Endothelial cell of umbilical vein (primary cell): ENCODE data around the gene IL16. TPM values are rescaled to one million over a fixed set of nuclear protein-coding genes. Genes with fewer than 3 reads are reported as not detected.
A peak's percentile ranks its signal among the peaks of the same experiment; 100 is the strongest.

Experiments used
- BruUV-seq: library from RNA; stranded (reverse); fragments of 400-500 nt; replicated peaks from 2 replicates; lab custom pipeline; 2021; lab: Mats Ljungman, UMichigan
- CTCF ChIA-PET: fragments of 300-600, 350-600 bp; sonication (Branson Sonifier 250); formaldehyde crosslinking; loops from one replicate; lab custom pipeline; 2021; ENCODE audit warnings: antibody characterized with exemption, inconsistent platforms; lab: Charles Lee
- POLR2A ChIA-PET: fragments of 300-600, 350-600 bp; sonication (Branson Sonifier 250); formaldehyde crosslinking; loops from one replicate; lab custom pipeline; 2021; ENCODE audit warnings: antibody characterized with exemption, inconsistent platforms; lab: Charles Lee
- DNase-seq: peaks from one replicate; pipeline ENCODE4 v3.0.0-alpha.2; 2011; ENCODE audit warnings: low read depth, low spot score
- FAIRE-seq: peaks from 2 replicates; lab custom pipeline; 2011; peaks lifted over from hg19 to GRCh38; lab: Jason Lieb, UNC
- H2AFZ ChIP-seq: 2 replicates; pipeline ENCODE4 v1.6.0; 2012; ENCODE audit warnings: low read depth, low read length, control low read depth, inconsistent platforms
- H3K27ac ChIP-seq: 2 replicates; pipeline ENCODE4 v1.5.1; 2011; ENCODE audit warnings: low read depth, mild to moderate bottlenecking, control low read depth, low read length, moderate library complexity; ENCODE audit not compliant: insufficient read depth
- H3K27me3 ChIP-seq, 2 experiments: 2 replicates each; pipeline versions ENCODE4 v1.6.0 to v1.6.1; 2011; ENCODE audit warnings: low read length in 2 of 2, mixed read lengths in 1 of 2; ENCODE audit not compliant: control insufficient read depth in 2 of 2, insufficient read depth in 2 of 2
- H3K36me3 ChIP-seq, 2 experiments: 2 replicates in 1 of 2; 3 replicates in 1 of 2; pipeline ENCODE4 v1.5.1; 2011; ENCODE audit warnings: low read length in 2 of 2, mild to moderate bottlenecking in 1 of 2, moderate library complexity in 1 of 2; ENCODE audit not compliant: control insufficient read depth in 2 of 2, insufficient read depth in 2 of 2; ENCODE audit errors: extremely low read depth in 1 of 2
- H3K4me1 ChIP-seq: 3 replicates; pipeline ENCODE4 v1.5.1; 2011; ENCODE audit warnings: mild to moderate bottlenecking, low read length; ENCODE audit not compliant: control insufficient read depth, insufficient read depth; ENCODE audit errors: extremely low read depth
- H3K4me2 ChIP-seq: 2 replicates; pipeline ENCODE4 v1.6.1; 2011; ENCODE audit warnings: low read length, control low read depth, mixed read lengths; ENCODE audit not compliant: insufficient read depth
- H3K4me3 ChIP-seq, 3 experiments: fragments of 200-600 bp in 1 of 3; sonication (generic), shearing (Covaris generic) in 1 of 3; replicated peaks in 1 of 3; 2 replicates each; pipeline ENCODE4 v1.5.1; 2011 to 2016; ENCODE audit warnings: control low read depth in 3 of 3, low read length in 3 of 3, mild to moderate bottlenecking in 2 of 3, inconsistent platforms in 1 of 3, low read depth in 1 of 3, moderate library complexity in 1 of 3; ENCODE audit not compliant: insufficient read depth in 1 of 3
- H3K79me2 ChIP-seq: 2 replicates; pipeline ENCODE4 v1.6.0; 2012; ENCODE audit warnings: low read length, inconsistent platforms; ENCODE audit not compliant: control insufficient read depth, insufficient read depth
- H3K9ac ChIP-seq: replicated peaks from 2 replicates; pipeline ENCODE3; 2011; ENCODE audit warnings: low read length, control low read depth; ENCODE audit not compliant: insufficient read depth; ENCODE audit errors: extremely low read depth
- H3K9me1 ChIP-seq: replicated peaks from 3 replicates; pipeline ENCODE4 v1.6.0; 2011; ENCODE audit warnings: mild to moderate bottlenecking, low read length; ENCODE audit not compliant: control insufficient read depth, insufficient read depth; ENCODE audit errors: extremely low read depth
- H3K9me3 ChIP-seq: replicated peaks from 2 replicates; pipeline ENCODE4 v1.5.1; 2012; ENCODE audit warnings: low read length, inconsistent platforms; ENCODE audit not compliant: control insufficient read depth, insufficient read depth
- H4K20me1 ChIP-seq: replicated peaks from 2 replicates; pipeline ENCODE3; 2011; ENCODE audit warnings: mild to moderate bottlenecking, low read length; ENCODE audit not compliant: control insufficient read depth, insufficient read depth; ENCODE audit errors: extremely low read depth
- CTCF ChIP-seq, 2 donors: IDR thresholded peaks; 1 replicate in 1 of 2; 2 replicates in 1 of 2; pipeline ENCODE4 v1.5.1; 2011; ENCODE audit warnings: low read length in 2 of 2, mild to moderate bottlenecking in 2 of 2, moderate library complexity in 2 of 2, control low read depth in 1 of 2, inconsistent platforms in 1 of 2, low read depth in 1 of 2; ENCODE audit not compliant: insufficient read depth in 1 of 2; ENCODE audit errors: extremely low read depth in 1 of 2
- GATA2 ChIP-seq: IDR thresholded peaks from 2 replicates; pipeline ENCODE4 v1.7.0; 2011; ENCODE audit warnings: low read depth, mild to moderate bottlenecking, moderate library complexity, mixed read lengths, low read length; ENCODE audit not compliant: insufficient read length, insufficient read depth
- JUN ChIP-seq: IDR thresholded peaks from 2 replicates; pipeline ENCODE4 v1.6.1; 2011; ENCODE audit warnings: borderline replicate concordance, low read depth; ENCODE audit not compliant: insufficient read length, insufficient read depth
- MYC ChIP-seq: IDR thresholded peaks from one replicate; pipeline ENCODE4 v1.6.1; 2011; ENCODE audit warnings: mild to moderate bottlenecking, low read depth, low read length
- POLR2A ChIP-seq: IDR thresholded peaks from 2 replicates; pipeline ENCODE4 v1.6.1; 2012; ENCODE audit warnings: low read depth, mild to moderate bottlenecking, control low read depth, low read length
- POLR2AphosphoS5 ChIP-seq: IDR thresholded peaks from 2 replicates; pipeline ENCODE4 v1.6.1; 2012; ENCODE audit warnings: low read depth, mild to moderate bottlenecking, control low read depth, low read length, moderate library complexity; ENCODE audit not compliant: insufficient read depth
- dilution Hi-C: fragments of 300-500 bp; cut with MboI; formaldehyde crosslinking; loops from one replicate; pipeline ENCODE4 v1.15.0; 2019; ENCODE audit warnings: low sequenced_read_pairs; ENCODE audit not compliant: extremely low pct_ligation_motif_present
- intact Hi-C: fragments of 100-400 bp; cut with micrococcal nuclease; formaldehyde crosslinking; loops from one replicate; pipeline ENCODE4 v1.10.0; 2022
- polyA plus RNA-seq, 4 experiments: library from polyadenylated mRNA; depleted of rRNA in 3 of 4; stranded (reverse) in 3 of 4; unstranded in 1 of 4; fragments of >200 nt; gene quantifications; 2 replicates each; pipeline versions ENCODE4 v1.2.1 to v1.2.3, GENCODE V29; 2011 to 2012; ENCODE audit warnings: missing spikeins in 1 of 4
- total RNA-seq: library from RNA; stranded (reverse); gene quantifications from 2 replicates; pipeline ENCODE4 v1.2.3, GENCODE V29; 2021

The IL16 gene
- total and polyA plus RNA-seq, 2 donors (not counting 3 experiments of a cell fraction or from before 2014, with no cell fraction given): 0.29 to 2.1 TPM

- Histone ChIP-seq H3K79me2 (no peaks in the 10 kb centered on the region), H3K36me3 (no peaks in the 10 kb centered on the region), H3K4me3 (no peak overlapping the region), H3K9me1 (no peaks in the 10 kb centered on the region), H3K9me3 (no peaks in the 10 kb centered on the region), H3K27ac (no peak overlapping the region), H3K9ac (no peak overlapping the region), H2AFZ (no peak overlapping the region), H3K4me1 (no peaks in the 10 kb centered on the region), H3K4me2 (no peak overlapping the region), H3K27me3 (peaks cover 1 to 8% of the 10 kb centered on the region in 2 experiments), H4K20me1 (no peaks in the 10 kb centered on the region)
- BruUV-seq: no TSS peak
- intact Hi-C loops: loop anchor here (5.0 to 10.0 kb wide), 2 partner anchors 197 to 765 kb away; partner anchors contain the start of gene MEX3B
- DNase-seq (peak; percentile 29), FAIRE-seq (no peak)
- dilution Hi-C loops: no loop called here
- TF ChIP-seq JUN: no peak
- no peak for TF ChIP-seq MYC
- no peak for TF ChIP-seq POLR2AphosphoS5
- TF ChIP-seq POLR2A: no peak
- no peak for TF ChIP-seq GATA2
- no peak for TF ChIP-seq CTCF (IDR thresholded peaks at IDR 0.05; ENCODE audit: extremely low read depth in 1 of 2, insufficient read depth in 1 of 2, low read depth in 1 of 2, low read length in 2 of 2)
- ChIA-PET CTCF (interaction anchor here (1.4 to 2.4 kb wide), 4 partner anchors 13 to 131 kb away, joined by 4 to 25 read pairs (median 10); no protein-coding TSS in a partner anchor), POLR2A (no interaction called here)
These were observed 83.2 kb downstream of the IL16 start for GRCh38 chr15:81279621-81280485.
